ENCODE results near the gene MRPL2.

Gene MRPL2

GRCh38 chr6:43009124-43009523, 50.1 kb downstream of the MRPL2 start:
- DNase-seq (peak; percentile 58), ATAC-seq (ENCODE audit: insufficient read depth, low read depth) (no peak)
- Histone ChIP-seq H3K9me3 (ENCODE audit: insufficient read depth, low read length, severe bottlenecking) (no peaks in the 10 kb centered on the region), H3K36me3 (ENCODE audit: insufficient read depth, low read length) (peaks cover 77% of the 10 kb centered on the region), H3K9ac (ENCODE audit: low read depth, low read length) (no peak overlapping the region), H2AFZ (ENCODE audit: low read depth, low read length) (no peak overlapping the region), H3K4me3 (ENCODE audit: low read depth in 1 of 2, low read length in 2 of 2) (no peak overlapping the region), H3K79me2 (ENCODE audit: insufficient read depth, low read length) (peaks cover 34% of the 10 kb centered on the region), H3K4me2 (ENCODE audit: insufficient read depth, low read length) (no peak overlapping the region), H3K4me1 (ENCODE audit: insufficient read depth, low read length) (peaks cover 25% of the 10 kb centered on the region), H3K27ac (ENCODE audit: low read length) (no peak overlapping the region), H4K20me1 (ENCODE audit: insufficient read depth, low read length) (peaks cover 5% of the 10 kb centered on the region; the same call in 1 of the 2 replicates), H3K27me3 (ENCODE audit: insufficient read depth, low read length, poor library complexity) (no peaks in the 10 kb centered on the region)
- peak; percentile 72 for TF ChIP-seq CTCF (IDR thresholded peaks at IDR 0.05; ENCODE audit: borderline replicate concordance, extremely low read depth, low read length, poor library complexity, severe bottlenecking)
- no peak for TF ChIP-seq EZH2 (IDR thresholded peaks at IDR 0.05; ENCODE audit: borderline replicate concordance, low read depth, low read length, severe bottlenecking)

- H3K9ac ChIP-seq (ENCODE audit: low read depth, low read length): no peak overlapping the region
- TF ChIP-seq CTCF (IDR thresholded peaks at IDR 0.05; ENCODE audit: borderline replicate concordance, extremely low read depth, low read length, poor library complexity, severe bottlenecking) (no peak), EZH2 (IDR thresholded peaks at IDR 0.05; ENCODE audit: borderline replicate concordance, low read depth, low read length, severe bottlenecking) (no peak)
- no peak for DNase-seq
- H3K4me1 ChIP-seq (ENCODE audit: insufficient read depth, low read length): peaks cover 12% of the 10 kb centered on the region
- no peak for ATAC-seq (ENCODE audit: insufficient read depth, low read depth)
- H3K27ac ChIP-seq (ENCODE audit: low read length): no peak overlapping the region
- peaks cover 3% of the 10 kb centered on the region; the same call in 1 of the 2 replicates for H4K20me1 ChIP-seq (ENCODE audit: insufficient read depth, low read length)
- peaks cover 74% of the 10 kb centered on the region for H3K36me3 ChIP-seq (ENCODE audit: insufficient read depth, low read length)
- H3K4me2 ChIP-seq (ENCODE audit: insufficient read depth, low read length): no peak overlapping the region
- H3K27me3 ChIP-seq (ENCODE audit: insufficient read depth, low read length, poor library complexity): no peaks in the 10 kb centered on the region
- H3K79me2 ChIP-seq (ENCODE audit: insufficient read depth, low read length): peaks cover 18% of the 10 kb centered on the region
- H3K4me3 ChIP-seq (ENCODE audit: low read depth in 1 of 2, low read length in 2 of 2): no peak overlapping the region
- no peak overlapping the region for H2AFZ ChIP-seq (ENCODE audit: low read depth, low read length)
- H3K9me3 ChIP-seq (ENCODE audit: insufficient read depth, low read length, severe bottlenecking): no peaks in the 10 kb centered on the region
These were observed 52.1 kb downstream of the MRPL2 start for GRCh38 chr6:43007126-43007525.

GRCh38 chr6:43006251-43006650, 53.0 kb downstream of the MRPL2 start:
- Histone ChIP-seq H3K79me2 (ENCODE audit: insufficient read depth, low read length) (peaks cover 11% of the 10 kb centered on the region), H2AFZ (ENCODE audit: low read depth, low read length) (no peak overlapping the region), H3K4me1 (ENCODE audit: insufficient read depth, low read length) (peaks cover 4% of the 10 kb centered on the region), H3K27ac (ENCODE audit: low read length) (no peak overlapping the region), H3K9ac (ENCODE audit: low read depth, low read length) (no peak overlapping the region), H3K4me3 (ENCODE audit: low read depth in 1 of 2, low read length in 2 of 2) (no peak overlapping the region), H4K20me1 (ENCODE audit: insufficient read depth, low read length) (peaks cover 3% of the 10 kb centered on the region; the same call in 1 of the 2 replicates), H3K9me3 (ENCODE audit: insufficient read depth, low read length, severe bottlenecking) (no peaks in the 10 kb centered on the region), H3K4me2 (ENCODE audit: insufficient read depth, low read length) (no peak overlapping the region), H3K36me3 (ENCODE audit: insufficient read depth, low read length) (peaks cover 65% of the 10 kb centered on the region), H3K27me3 (ENCODE audit: insufficient read depth, low read length, poor library complexity) (no peaks in the 10 kb centered on the region)
- TF ChIP-seq CTCF (IDR thresholded peaks at IDR 0.05; ENCODE audit: borderline replicate concordance, extremely low read depth, low read length, poor library complexity, severe bottlenecking): no peak
- TF ChIP-seq EZH2 (IDR thresholded peaks at IDR 0.05; ENCODE audit: borderline replicate concordance, low read depth, low read length, severe bottlenecking): no peak
- DNase-seq (no peak), ATAC-seq (ENCODE audit: insufficient read depth, low read depth) (no peak)

GRCh38 chr6:43005844-43006243, 53.4 kb downstream of the MRPL2 start:
- no peak for DNase-seq
- H2AFZ ChIP-seq (ENCODE audit: low read depth, low read length): no peak overlapping the region
- no peaks in the 10 kb centered on the region for H3K27me3 ChIP-seq (ENCODE audit: insufficient read depth, low read length, poor library complexity)
- no peak overlapping the region for H3K9ac ChIP-seq (ENCODE audit: low read depth, low read length)
- no peak for ATAC-seq (ENCODE audit: insufficient read depth, low read depth)
- no peak overlapping the region for H3K27ac ChIP-seq (ENCODE audit: low read length)
- H3K4me1 ChIP-seq (ENCODE audit: insufficient read depth, low read length): no peaks in the 10 kb centered on the region
- peaks cover 61% of the 10 kb centered on the region for H3K36me3 ChIP-seq (ENCODE audit: insufficient read depth, low read length)
- peaks cover 8% of the 10 kb centered on the region for H3K79me2 ChIP-seq (ENCODE audit: insufficient read depth, low read length)
- H3K9me3 ChIP-seq (ENCODE audit: insufficient read depth, low read length, severe bottlenecking): no peaks in the 10 kb centered on the region
- no peak overlapping the region for H3K4me3 ChIP-seq (ENCODE audit: low read depth in 1 of 2, low read length in 2 of 2)
- TF ChIP-seq EZH2 (IDR thresholded peaks at IDR 0.05; ENCODE audit: borderline replicate concordance, low read depth, low read length, severe bottlenecking) (no peak), CTCF (IDR thresholded peaks at IDR 0.05; ENCODE audit: borderline replicate concordance, extremely low read depth, low read length, poor library complexity, severe bottlenecking) (no peak)
- H4K20me1 ChIP-seq (ENCODE audit: insufficient read depth, low read length): peaks cover 3% of the 10 kb centered on the region; the same call in 1 of the 2 replicates
- H3K4me2 ChIP-seq (ENCODE audit: insufficient read depth, low read length): no peak overlapping the region
